T-helper 9 cell (primary cell): ENCODE measurements around the gene GRK2.
A peak's percentile ranks its signal among the peaks of the same experiment; 100 is the strongest.

Source experiments
- DNase-seq: peaks from one replicate; pipeline ENCODE4 v3.0.0-alpha.2; 2020

Gene GRK2

GRCh38 chr11:67301313-67301921 lies 35.1 kb downstream of the GRK2 start:
- DNase-seq = no peak

- DNase-seq = no peak
Measured at GRCh38 chr11:67301951-67302516, 35.8 kb downstream of the GRK2 start.

GRCh38 chr11:67302571-67303131 lies 36.4 kb downstream of the GRK2 start:
- no peak for DNase-seq

- DNase-seq = peak; percentile 40
Measured at GRCh38 chr11:67303132-67303834, 37.0 kb downstream of the GRK2 start, which contains the start of gene SSH3. Gene SSH3, plus strand, starts transcription at chr11:67303530. Its CDS starts 96 bp downstream, at chr11:67303626.

- DNase-seq = no peak
Measured at GRCh38 chr11:67303835-67304411, 37.6 kb downstream of the GRK2 start.

GRCh38 chr11:67304511-67305113 lies 38.3 kb downstream of the GRK2 start:
- DNase-seq = no peak

GRCh38 chr11:67306769-67307544 lies 40.7 kb downstream of the GRK2 start:
- DNase-seq = no peak

- DNase-seq = no peak
Measured at GRCh38 chr11:67307545-67308001, 41.3 kb downstream of the GRK2 start.

GRCh38 chr11:67308031-67308866 lies 42.0 kb downstream of the GRK2 start:
- DNase-seq = no peak

- no peak for DNase-seq
Measured at GRCh38 chr11:67309166-67309565, 42.9 kb downstream of the GRK2 start.

GRCh38 chr11:67309661-67310061 lies 43.4 kb downstream of the GRK2 start:
- DNase-seq = no peak

- DNase-seq = no peak
Measured at GRCh38 chr11:67310246-67311050, 44.2 kb downstream of the GRK2 start.

- no peak for DNase-seq
Measured at GRCh38 chr11:67311051-67311555, 44.8 kb downstream of the GRK2 start.

GRCh38 chr11:67311556-67312082 lies 45.3 kb downstream of the GRK2 start:
- DNase-seq = no peak

GRCh38 chr11:67312187-67313021 lies 46.1 kb downstream of the GRK2 start:
- DNase-seq = peak; percentile 40

GRCh38 chr11:67313125-67313890 lies 47.0 kb downstream of the GRK2 start:
- no peak for DNase-seq

- no peak for DNase-seq
Measured at GRCh38 chr11:67314218-67314617, 47.9 kb downstream of the GRK2 start.

GRCh38 chr11:67315325-67315909 lies 49.1 kb downstream of the GRK2 start:
- DNase-seq = no peak
